ENCODE data around the gene CD164L2.

The CD164L2 gene

DNA sequence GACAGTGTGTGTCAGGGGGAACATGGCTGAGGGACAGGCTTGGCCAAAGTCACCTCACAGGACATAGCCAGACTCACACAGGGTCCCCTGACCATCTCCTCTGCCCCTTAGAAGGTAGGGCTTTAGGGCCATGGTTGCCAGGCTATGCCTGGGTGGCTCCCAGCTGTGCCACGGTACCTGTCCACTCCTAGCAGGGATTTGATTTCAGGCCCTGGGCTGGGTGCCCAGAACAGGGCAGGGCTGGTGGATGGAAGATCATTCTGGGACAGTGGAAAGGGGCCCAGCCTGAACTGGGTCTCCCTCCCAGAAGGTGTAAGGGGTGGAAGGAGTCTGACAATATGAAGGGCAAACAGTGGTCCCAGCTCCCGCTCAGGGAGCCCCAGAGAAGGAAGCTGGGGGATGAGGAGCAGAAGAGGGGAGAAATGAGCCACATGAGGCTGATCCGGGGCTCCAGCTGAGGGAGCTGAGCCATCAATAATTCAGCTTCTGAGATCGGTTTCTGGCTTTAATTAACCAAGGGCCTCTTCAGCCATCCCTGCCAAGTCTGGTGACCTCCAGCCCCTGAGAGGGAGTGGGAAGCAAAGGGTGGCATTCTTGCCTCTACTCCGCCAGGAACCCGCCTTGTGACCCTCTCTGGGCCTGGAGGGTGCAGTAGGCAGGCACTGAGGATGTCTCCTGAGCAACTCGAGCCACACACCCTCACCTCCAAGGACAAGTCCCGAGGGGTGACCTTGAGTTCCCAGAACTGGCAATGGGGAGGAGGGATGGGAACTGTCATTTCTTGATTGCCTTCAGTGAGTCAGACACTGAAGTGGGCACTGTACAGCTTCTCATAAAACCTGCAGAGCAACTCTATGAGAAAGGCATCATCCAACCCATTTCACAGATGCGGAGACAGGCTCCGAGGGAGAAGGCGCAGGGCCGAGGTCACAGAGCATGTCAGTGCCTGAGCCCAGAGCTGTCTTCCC is 2.1 kb downstream of the CD164L2 start:
- ChIA-PET CTCF (interaction anchor here (0.9 to 8.9 kb wide), 5 partner anchors 12 to 97 kb away, joined by 3 to 129 read pairs (median 3); partner anchors contain the start of gene MAP3K6), POLR2A (interaction anchor here (2.8 kb wide), 1 partner anchor 16 kb away, joined by 8 read pairs; no protein-coding TSS in a partner anchor)
- Histone ChIP-seq H3K4me3 (ENCODE audit: low read depth, low read length) (no peak overlapping the region), H3K27ac (ENCODE audit: extremely low read depth, low read depth, low read length) (no peak overlapping the region), H3K9me3 (ENCODE audit: control insufficient read depth, insufficient read depth, low read depth, low read length) (no peaks in the 10 kb centered on the region), H3K4me1 (ENCODE audit: control insufficient read depth, insufficient read depth, low read length) (no peaks in the 10 kb centered on the region), H3K36me3 (ENCODE audit: control insufficient read depth in 2 of 2, insufficient read depth in 1 of 2, low read length in 2 of 2) (no peaks in the 10 kb centered on the region)
- TF ChIP-seq ZBTB48 (tag by site-specific recombination; IDR thresholded peaks at IDR 0.05) (peak; percentile 43; the same call in 1 of the 2 replicates), SCRT2 (tag by site-specific recombination; IDR thresholded peaks at IDR 0.05) (no peak)

DNA sequence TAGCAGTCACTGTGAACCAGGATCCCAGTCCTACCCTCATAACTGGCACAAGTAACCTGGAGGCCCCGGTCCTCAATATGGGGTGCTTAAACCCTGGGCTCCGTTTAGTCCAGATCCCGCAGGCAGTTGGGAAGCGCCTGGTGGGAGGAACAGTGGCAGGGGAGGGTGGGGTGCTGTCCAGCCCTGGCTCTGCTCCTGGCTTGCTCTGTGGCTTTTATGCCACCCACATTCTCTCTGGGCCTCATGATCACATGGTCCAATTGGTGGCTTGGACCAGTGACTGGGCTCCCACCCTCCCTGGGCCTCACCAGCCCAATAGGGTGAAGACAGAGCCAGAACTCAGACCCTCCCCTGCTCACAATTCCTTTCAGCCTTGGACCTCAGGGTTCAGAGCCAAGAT is 2.9 kb downstream of the CD164L2 start:
- CTCF ChIA-PET, result interaction anchor here (0.6 kb wide), 1 partner anchor 25 kb away, joined by 3 read pairs; no protein-coding TSS in a partner anchor
- H3K4me1 ChIP-seq (ENCODE audit: control insufficient read depth, insufficient read depth, low read length), result no peaks in the 10 kb centered on the region
- TF ChIP-seq, protein P1, sequence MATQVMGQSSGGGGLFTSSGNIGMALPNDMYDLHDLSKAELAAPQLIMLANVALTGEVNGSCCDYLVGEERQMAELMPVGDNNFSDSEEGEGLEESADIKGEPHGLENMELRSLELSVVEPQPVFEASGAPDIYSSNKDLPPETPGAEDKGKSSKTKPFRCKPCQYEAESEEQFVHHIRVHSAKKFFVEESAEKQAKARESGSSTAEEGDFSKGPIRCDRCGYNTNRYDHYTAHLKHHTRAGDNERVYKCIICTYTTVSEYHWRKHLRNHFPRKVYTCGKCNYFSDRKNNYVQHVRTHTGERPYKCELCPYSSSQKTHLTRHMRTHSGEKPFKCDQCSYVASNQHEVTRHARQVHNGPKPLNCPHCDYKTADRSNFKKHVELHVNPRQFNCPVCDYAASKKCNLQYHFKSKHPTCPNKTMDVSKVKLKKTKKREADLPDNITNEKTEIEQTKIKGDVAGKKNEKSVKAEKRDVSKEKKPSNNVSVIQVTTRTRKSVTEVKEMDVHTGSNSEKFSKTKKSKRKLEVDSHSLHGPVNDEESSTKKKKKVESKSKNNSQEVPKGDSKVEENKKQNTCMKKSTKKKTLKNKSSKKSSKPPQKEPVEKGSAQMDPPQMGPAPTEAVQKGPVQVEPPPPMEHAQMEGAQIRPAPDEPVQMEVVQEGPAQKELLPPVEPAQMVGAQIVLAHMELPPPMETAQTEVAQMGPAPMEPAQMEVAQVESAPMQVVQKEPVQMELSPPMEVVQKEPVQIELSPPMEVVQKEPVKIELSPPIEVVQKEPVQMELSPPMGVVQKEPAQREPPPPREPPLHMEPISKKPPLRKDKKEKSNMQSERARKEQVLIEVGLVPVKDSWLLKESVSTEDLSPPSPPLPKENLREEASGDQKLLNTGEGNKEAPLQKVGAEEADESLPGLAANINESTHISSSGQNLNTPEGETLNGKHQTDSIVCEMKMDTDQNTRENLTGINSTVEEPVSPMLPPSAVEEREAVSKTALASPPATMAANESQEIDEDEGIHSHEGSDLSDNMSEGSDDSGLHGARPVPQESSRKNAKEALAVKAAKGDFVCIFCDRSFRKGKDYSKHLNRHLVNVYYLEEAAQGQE (tag by site-specific recombination; IDR thresholded peaks at IDR 0.05), result peak; percentile 70; the same call in 1 of the 2 replicates
- peak; percentile 38; the same call in 1 of the 2 replicates for TF ChIP-seq ZFHX2 (tag by site-specific recombination; conservative IDR thresholded peaks at IDR 0.05)
- TF ChIP-seq SP2 (tag by site-specific recombination; IDR thresholded peaks at IDR 0.05), result peak; percentile 25; the same call in 1 of the 2 replicates
- no peak for TF ChIP-seq ZBTB20 (tag by site-specific recombination; IDR thresholded peaks at IDR 0.05)
- H3K9me3 ChIP-seq (ENCODE audit: control insufficient read depth, insufficient read depth, low read depth, low read length), result no peaks in the 10 kb centered on the region
- no peaks in the 10 kb centered on the region for H3K36me3 ChIP-seq (ENCODE audit: control insufficient read depth in 2 of 2, insufficient read depth in 1 of 2, low read length in 2 of 2)
- H3K27ac ChIP-seq (ENCODE audit: extremely low read depth, low read depth, low read length), result no peak overlapping the region
- H3K4me3 ChIP-seq (ENCODE audit: low read depth, low read length), result no peak overlapping the region
- POLR2A ChIA-PET, result no interaction called here

DNA sequence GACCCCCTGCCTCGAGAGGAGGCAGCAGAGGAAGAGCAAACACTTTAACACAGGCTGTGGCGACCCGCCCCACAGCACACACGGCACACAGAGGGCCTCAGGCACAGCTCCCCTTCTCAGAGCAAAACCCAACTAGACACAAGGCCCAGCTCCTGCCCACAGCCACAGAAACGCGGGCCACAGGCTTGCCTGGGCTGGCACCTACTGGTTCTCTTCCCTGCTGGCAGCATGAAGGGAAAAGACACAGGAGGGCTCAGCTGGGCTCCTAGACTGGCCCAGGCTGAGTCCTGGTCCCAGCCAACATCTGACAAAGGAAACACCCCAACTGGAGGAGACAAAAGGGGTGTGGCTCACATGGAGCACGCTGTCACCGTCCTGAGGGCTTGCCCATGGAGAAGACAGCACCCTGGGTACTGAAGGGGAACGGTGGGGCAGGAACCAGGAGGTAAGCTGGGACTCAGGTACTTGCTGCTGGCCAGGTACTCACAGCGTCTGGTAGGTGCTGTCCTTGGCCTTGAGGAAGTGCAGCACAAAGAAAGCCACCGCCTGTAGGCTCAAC is 3.5 kb downstream of the CD164L2 start:
- Histone ChIP-seq H3K9me3 (ENCODE audit: control insufficient read depth, insufficient read depth, low read depth, low read length) (no peaks in the 10 kb centered on the region), H3K4me1 (ENCODE audit: control insufficient read depth, insufficient read depth, low read length) (no peaks in the 10 kb centered on the region), H3K36me3 (ENCODE audit: control insufficient read depth in 2 of 2, insufficient read depth in 1 of 2, low read length in 2 of 2) (no peaks in the 10 kb centered on the region), H3K4me3 (ENCODE audit: low read depth, low read length) (no peak overlapping the region), H3K27ac (ENCODE audit: extremely low read depth, low read depth, low read length) (no peak overlapping the region)
- ChIA-PET POLR2A (no interaction called here), CTCF (interaction anchor here (0.6 kb wide), 1 partner anchor 24 kb away, joined by 3 read pairs; no protein-coding TSS in a partner anchor)
- TF ChIP-seq KLF9 (tag by site-specific recombination; IDR thresholded peaks at IDR 0.05; ENCODE audit: low read depth) (peak; percentile 26; the same call in 1 of the 2 replicates), ZNF501 (tag by site-specific recombination; IDR thresholded peaks at IDR 0.05) (no peak), ZNF16 (tag by site-specific recombination; IDR thresholded peaks at IDR 0.05; ENCODE audit: low read depth) (no peak), ZIC2 (tag by site-specific recombination; IDR thresholded peaks at IDR 0.05) (peak; percentile 80), KLF1 (tag by site-specific recombination; IDR thresholded peaks at IDR 0.05) (peak; percentile 32; the same call in 1 of the 2 replicates), SALL2 (tag by site-specific recombination; IDR thresholded peaks at IDR 0.05; ENCODE audit: borderline replicate concordance) (no peak), ZSCAN30 (tag by site-specific recombination; IDR thresholded peaks at IDR 0.05) (no peak)

Measured in HEK293 (cell line).